ENCODE results near the gene USP7.

- TF ChIP-seq CTCF (conservative IDR thresholded peaks at IDR 0.05; ENCODE audit: low read length) (no peak), EZH2phosphoT487 (IDR thresholded peaks at IDR 0.05; ENCODE audit: borderline replicate concordance, low read depth, low read length) (no peak)
Observed at GRCh38 chr16:8948831-8949230, 14.9 kb downstream of the USP7 start.

All from OCI-LY7 (cell line).